HG02588 (cell line): ENCODE measurements around the gene NPTN.
A peak's percentile ranks its signal among the peaks of the same experiment; 100 is the strongest.

Experiments
- ATAC-seq: cut with Tn5 transposase; IDR thresholded peaks from one replicate; pipeline ENCODE4 v1.9.1; 2021; ENCODE audit warnings: mild to moderate bottlenecking, moderate library complexity; ENCODE audit not compliant: unreplicated experiment

The NPTN gene

GRCh38 chr15:73632670-73633058, 525 bp downstream of the NPTN start:
- ATAC-seq, result peak; percentile 5

- ATAC-seq, result no peak
These were observed 1.1 kb downstream of the NPTN start for GRCh38 chr15:73631915-73632669.

- no peak for ATAC-seq
These were observed 2.2 kb downstream of the NPTN start for GRCh38 chr15:73630921-73631362.

- no peak for ATAC-seq
These were observed 3.3 kb downstream of the NPTN start for GRCh38 chr15:73629798-73630429.

- no peak for ATAC-seq
These were observed 4.0 kb downstream of the NPTN start for GRCh38 chr15:73628976-73629797.

- ATAC-seq, result no peak
These were observed 5.1 kb downstream of the NPTN start for GRCh38 chr15:73628102-73628501.

GRCh38 chr15:73626072-73626471, 7.1 kb downstream of the NPTN start:
- no peak for ATAC-seq

GRCh38 chr15:73624530-73624929, 8.7 kb downstream of the NPTN start:
- no peak for ATAC-seq

- ATAC-seq, result no peak
These were observed 11.8 kb downstream of the NPTN start for GRCh38 chr15:73621286-73621826.

GRCh38 chr15:73620078-73620477, 13.1 kb downstream of the NPTN start:
- ATAC-seq, result no peak

- ATAC-seq, result no peak
These were observed 15.3 kb downstream of the NPTN start for GRCh38 chr15:73617913-73618312.

- ATAC-seq, result no peak
These were observed 15.8 kb downstream of the NPTN start for GRCh38 chr15:73617301-73617831.

GRCh38 chr15:73608941-73609340, 24.2 kb downstream of the NPTN start:
- ATAC-seq, result no peak

GRCh38 chr15:73608475-73608874, 24.7 kb downstream of the NPTN start:
- ATAC-seq, result no peak

GRCh38 chr15:73607843-73608242, 25.3 kb downstream of the NPTN start:
- no peak for ATAC-seq

- ATAC-seq, result no peak
These were observed 25.8 kb downstream of the NPTN start for GRCh38 chr15:73607405-73607804.

GRCh38 chr15:73605759-73606436, 27.3 kb downstream of the NPTN start:
- no peak for ATAC-seq

- ATAC-seq, result no peak
These were observed 28.7 kb downstream of the NPTN start for GRCh38 chr15:73604477-73604876.

- ATAC-seq, result no peak
These were observed 30.2 kb downstream of the NPTN start for GRCh38 chr15:73602992-73603391.

GRCh38 chr15:73602446-73602843, 30.7 kb downstream of the NPTN start:
- ATAC-seq, result no peak
